Measurements from ENCODE around the gene CR1.
"Not testable (repeated sequence)": the region's sequence is repeated elsewhere in the genome, so short reads cannot be mapped to it uniquely, and the experiment has no call there.

CR1 gene

GRCh38 chr1:207591205-207591604, 95.2 kb downstream of the CR1 start:
- DNase-seq: not testable (repeated sequence)

GRCh38 chr1:207594095-207594494, 98.1 kb downstream of the CR1 start:
- DNase-seq: not testable (repeated sequence)

- DNase-seq: no peak
Observed at GRCh38 chr1:207603777-207604176, 107.8 kb downstream of the CR1 start.

- no peak for DNase-seq
Observed at GRCh38 chr1:207605444-207606361, 109.7 kb downstream of the CR1 start.

GRCh38 chr1:207606362-207606755, 110.4 kb downstream of the CR1 start:
- DNase-seq: no peak

GRCh38 chr1:207612762-207613161, 116.8 kb downstream of the CR1 start:
- no peak for DNase-seq

- peak in 1 of 5 donors; percentile 25 for DNase-seq
Observed at GRCh38 chr1:207619871-207620542, 124.0 kb downstream of the CR1 start.

- DNase-seq: no peak
Observed at GRCh38 chr1:207620543-207620893, 124.6 kb downstream of the CR1 start.

- not testable (repeated sequence) for DNase-seq
Observed at GRCh38 chr1:207625504-207626071, 129.6 kb downstream of the CR1 start.

- no peak for DNase-seq
Observed at GRCh38 chr1:207626972-207627337, 131.0 kb downstream of the CR1 start.

GRCh38 chr1:207627496-207627895, 131.5 kb downstream of the CR1 start:
- DNase-seq: no peak

- DNase-seq: no peak
Observed at GRCh38 chr1:207628776-207629175, 132.8 kb downstream of the CR1 start.

GRCh38 chr1:207631137-207631536, 135.2 kb downstream of the CR1 start:
- no peak for DNase-seq

- no peak for DNase-seq
Observed at GRCh38 chr1:207633226-207633625, 137.3 kb downstream of the CR1 start.

- DNase-seq: not testable (repeated sequence)
Observed at GRCh38 chr1:207633699-207634289, 137.8 kb downstream of the CR1 start.

GRCh38 chr1:207634293-207634692, 138.3 kb downstream of the CR1 start:
- DNase-seq: not testable (repeated sequence)

- DNase-seq: not testable (repeated sequence)
Observed at GRCh38 chr1:207635569-207636186, 139.7 kb downstream of the CR1 start.

- not testable (repeated sequence) for DNase-seq
Observed at GRCh38 chr1:207638487-207639145, 142.7 kb downstream of the CR1 start.

- not testable (repeated sequence) for DNase-seq
Observed at GRCh38 chr1:207639362-207639761, 143.4 kb downstream of the CR1 start.

- no peak for DNase-seq
Observed at GRCh38 chr1:207644166-207644851, 148.4 kb downstream of the CR1 start.

- DNase-seq: peak; percentile 37 to 64 (median 57)
Observed at GRCh38 chr1:207644852-207645634, 149.1 kb downstream of the CR1 start, which contains the start of gene CR1L. TSS of gene CR1L (plus strand) at chr1:207645133. CDS start at chr1:207645234, 101 bp downstream.

All from T-helper 1 cell (primary cell).